ENCODE data around the gene DDX49.
"Not testable (repeated sequence)": the region's sequence is repeated elsewhere in the genome, so short reads cannot be mapped to it uniquely, and the experiment has no call there.

Gene DDX49

GRCh38 chr19:18895824-18896341, 23.6 kb upstream of the DDX49 start, which contains the start of gene CERS1:
Gene CERS1, minus strand, starts transcription at chr19:18896158. Its CDS starts 86 bp downstream, at chr19:18896072.
- no peak for DNase-seq (ENCODE audit: low spot score)

GRCh38 chr19:18896421-18896841, 23.1 kb upstream of the DDX49 start:
- DNase-seq (ENCODE audit: low spot score) = no peak

- no peak for DNase-seq (ENCODE audit: low spot score)
Measured at GRCh38 chr19:18897094-18898029, 22.2 kb upstream of the DDX49 start.

- no peak for DNase-seq (ENCODE audit: low spot score)
Measured at GRCh38 chr19:18898081-18898606, 21.4 kb upstream of the DDX49 start.

- DNase-seq (ENCODE audit: low spot score) = no peak
Measured at GRCh38 chr19:18898607-18899408, 20.7 kb upstream of the DDX49 start.

GRCh38 chr19:18899624-18900560, 19.6 kb upstream of the DDX49 start:
- no peak for DNase-seq (ENCODE audit: low spot score)

GRCh38 chr19:18900700-18901481, 18.6 kb upstream of the DDX49 start:
- no peak for DNase-seq (ENCODE audit: low spot score)

GRCh38 chr19:18901491-18901890, 18.0 kb upstream of the DDX49 start:
- no peak for DNase-seq (ENCODE audit: low spot score)

- DNase-seq (ENCODE audit: low spot score) = not testable (repeated sequence)
Measured at GRCh38 chr19:18902519-18902918, 17.0 kb upstream of the DDX49 start.

GRCh38 chr19:18903156-18904037, 16.1 kb upstream of the DDX49 start:
- DNase-seq (ENCODE audit: low spot score) = no peak

- DNase-seq (ENCODE audit: low spot score) = no peak
Measured at GRCh38 chr19:18904334-18905057, 15.0 kb upstream of the DDX49 start.

GRCh38 chr19:18905058-18905456, 14.5 kb upstream of the DDX49 start:
- DNase-seq (ENCODE audit: low spot score) = no peak

GRCh38 chr19:18905513-18906236, 13.8 kb upstream of the DDX49 start:
- no peak for DNase-seq (ENCODE audit: low spot score)

GRCh38 chr19:18906605-18907519, 12.7 kb upstream of the DDX49 start:
- no peak for DNase-seq (ENCODE audit: low spot score)

GRCh38 chr19:18908917-18909619, 10.4 kb upstream of the DDX49 start:
- no peak for DNase-seq (ENCODE audit: low spot score)

- DNase-seq (ENCODE audit: low spot score) = no peak
Measured at GRCh38 chr19:18910010-18910409, 9.5 kb upstream of the DDX49 start.

Measured in CD4-positive, alpha-beta T cell treated with Interleukin-2 at 100 ng/mL for 4 hours (primary cell).